Measurements from ENCODE around the gene ADGRE1. TPM values are rescaled to one million over a fixed set of nuclear protein-coding genes. Genes with fewer than 3 reads are reported as not detected.

Gene ADGRE1
- total RNA-seq (ENCODE audit: unreplicated experiment), result not detected
- long read RNA-seq, result 0 reads

- peaks cover 9% of the 10 kb centered on the region for H3K36me3 Mint-ChIP-seq (ENCODE audit: low read depth, unreplicated experiment)
- no peak within 1 kb of the TSS for H3K4me3 Mint-ChIP-seq (ENCODE audit: unreplicated experiment)
Observed at GRCh38 chr19:6887316-6887715, at the start of gene ADGRE1. Gene ADGRE1 (plus strand): TSS chr19:6887579. CDS start chr19:6887609, 30 bp downstream.

GRCh38 chr19:6838062-6838655, 49.2 kb upstream of the ADGRE1 start:
- TF ChIP-seq CTCF (IDR thresholded peaks at IDR 0.05; ENCODE audit: unreplicated experiment), result no peak
- DNase-seq (ENCODE audit: low spot score), result no peak
- H3K4me1 Mint-ChIP-seq (ENCODE audit: unreplicated experiment), result no peaks in the 10 kb centered on the region
- H3K9me3 Mint-ChIP-seq (ENCODE audit: unreplicated experiment), result peaks cover 36% of the 10 kb centered on the region
- H3K27me3 Mint-ChIP-seq (ENCODE audit: unreplicated experiment), result peaks cover 1% of the 10 kb centered on the region
- no peak overlapping the region for H3K27ac Mint-ChIP-seq (ENCODE audit: unreplicated experiment)
- H3K36me3 Mint-ChIP-seq (ENCODE audit: low read depth, unreplicated experiment), result peaks cover 10% of the 10 kb centered on the region
- H3K4me3 Mint-ChIP-seq (ENCODE audit: unreplicated experiment), result no peak overlapping the region

More at GRCh38 chr19:6887316-6887715, at the start of gene ADGRE1:
- Mint-ChIP-seq H3K27me3 (ENCODE audit: unreplicated experiment) (peaks cover 1% of the 10 kb centered on the region), H3K9me3 (ENCODE audit: unreplicated experiment) (peaks cover 36% of the 10 kb centered on the region), H3K27ac (ENCODE audit: unreplicated experiment) (no peak within 1 kb of the TSS), H3K4me1 (ENCODE audit: unreplicated experiment) (no peaks in the 10 kb centered on the region)
- no peak for TF ChIP-seq CTCF (IDR thresholded peaks at IDR 0.05; ENCODE audit: unreplicated experiment)
- no peak for DNase-seq (ENCODE audit: low spot score)

- Mint-ChIP-seq H3K27me3 (ENCODE audit: unreplicated experiment) (peaks cover 3% of the 10 kb centered on the region), H3K27ac (ENCODE audit: unreplicated experiment) (no peak overlapping the region), H3K9me3 (ENCODE audit: unreplicated experiment) (peaks cover 14% of the 10 kb centered on the region), H3K4me3 (ENCODE audit: unreplicated experiment) (no peak overlapping the region), H3K36me3 (ENCODE audit: low read depth, unreplicated experiment) (peaks cover 5% of the 10 kb centered on the region), H3K4me1 (ENCODE audit: unreplicated experiment) (no peaks in the 10 kb centered on the region)
- TF ChIP-seq CTCF (IDR thresholded peaks at IDR 0.05; ENCODE audit: unreplicated experiment), result no peak
- DNase-seq (ENCODE audit: low spot score), result no peak
Observed at GRCh38 chr19:6842871-6843607, 44.3 kb upstream of the ADGRE1 start.

GRCh38 chr19:6847828-6848200, 39.6 kb upstream of the ADGRE1 start:
- no peak overlapping the region for H3K4me3 Mint-ChIP-seq (ENCODE audit: unreplicated experiment)
- no peak for DNase-seq (ENCODE audit: low spot score)
- peaks cover 6% of the 10 kb centered on the region for H3K27me3 Mint-ChIP-seq (ENCODE audit: unreplicated experiment)
- no peaks in the 10 kb centered on the region for H3K4me1 Mint-ChIP-seq (ENCODE audit: unreplicated experiment)
- H3K9me3 Mint-ChIP-seq (ENCODE audit: unreplicated experiment), result peaks cover 8% of the 10 kb centered on the region
- H3K27ac Mint-ChIP-seq (ENCODE audit: unreplicated experiment), result no peak overlapping the region
- TF ChIP-seq CTCF (IDR thresholded peaks at IDR 0.05; ENCODE audit: unreplicated experiment), result no peak
- peaks cover 3% of the 10 kb centered on the region for H3K36me3 Mint-ChIP-seq (ENCODE audit: low read depth, unreplicated experiment)

GRCh38 chr19:6848986-6849385, 38.4 kb upstream of the ADGRE1 start:
- TF ChIP-seq CTCF (IDR thresholded peaks at IDR 0.05; ENCODE audit: unreplicated experiment), result no peak
- H3K4me3 Mint-ChIP-seq (ENCODE audit: unreplicated experiment), result no peak overlapping the region
- no peak for DNase-seq (ENCODE audit: low spot score)
- H3K4me1 Mint-ChIP-seq (ENCODE audit: unreplicated experiment), result no peaks in the 10 kb centered on the region
- H3K27me3 Mint-ChIP-seq (ENCODE audit: unreplicated experiment), result peaks cover 4% of the 10 kb centered on the region
- peaks cover 3% of the 10 kb centered on the region for H3K36me3 Mint-ChIP-seq (ENCODE audit: low read depth, unreplicated experiment)
- H3K27ac Mint-ChIP-seq (ENCODE audit: unreplicated experiment), result no peak overlapping the region
- H3K9me3 Mint-ChIP-seq (ENCODE audit: unreplicated experiment), result peaks cover 11% of the 10 kb centered on the region
